Progenitor cell of endocrine pancreas (in vitro differentiated cells): ENCODE measurements around the gene F8. TPM values are rescaled to one million over a fixed set of nuclear protein-coding genes. Genes with fewer than 3 reads are reported as not detected.
"Not testable (repeated sequence)": the region's sequence is repeated elsewhere in the genome, so short reads cannot be mapped to it uniquely, and the experiment has no call there.

Experiments
- DNase-seq: peaks from one replicate; pipeline ENCODE4 v3.0.0; 2021; ENCODE audit warnings: low spot score; ENCODE audit not compliant: unreplicated experiment
- H3K27ac Mint-ChIP-seq: 2 replicates; pipeline ENCODE4 v1.8.0; 2021; ENCODE audit warnings: mild to moderate bottlenecking, moderate library complexity, mixed read lengths
- H3K27me3 Mint-ChIP-seq: 2 replicates; pipeline ENCODE4 v1.8.0; 2021; ENCODE audit warnings: mixed read lengths
- H3K36me3 Mint-ChIP-seq: 2 replicates; pipeline ENCODE4 v1.8.0; 2022; ENCODE audit warnings: mixed read lengths; ENCODE audit not compliant: insufficient read depth
- H3K4me1 Mint-ChIP-seq: 2 replicates; pipeline ENCODE4 v1.8.0; 2021; ENCODE audit warnings: low read depth, mixed read lengths
- H3K4me3 Mint-ChIP-seq: 2 replicates; pipeline ENCODE4 v1.8.0; 2021; ENCODE audit warnings: low read depth, mild to moderate bottlenecking, moderate library complexity, mixed read lengths
- H3K9me3 Mint-ChIP-seq: 2 replicates; pipeline ENCODE4 v1.8.0; 2021; ENCODE audit warnings: low read depth, mixed read lengths
- CTCF ChIP-seq: fragments of 200-600 bp; sonication (generic); IDR thresholded peaks from one replicate; pipeline ENCODE4 v1.5.0; 2021; ENCODE audit warnings: antibody characterized with exemption, mild to moderate bottlenecking; ENCODE audit not compliant: unreplicated experiment
- total RNA-seq: library from RNA; stranded (reverse); gene quantifications from 2 replicates; pipeline ENCODE4 v1.2.1, GENCODE V29; 2021

Gene F8
- total RNA-seq, 1 donor from 2014 or later: 3.4 TPM

DNA sequence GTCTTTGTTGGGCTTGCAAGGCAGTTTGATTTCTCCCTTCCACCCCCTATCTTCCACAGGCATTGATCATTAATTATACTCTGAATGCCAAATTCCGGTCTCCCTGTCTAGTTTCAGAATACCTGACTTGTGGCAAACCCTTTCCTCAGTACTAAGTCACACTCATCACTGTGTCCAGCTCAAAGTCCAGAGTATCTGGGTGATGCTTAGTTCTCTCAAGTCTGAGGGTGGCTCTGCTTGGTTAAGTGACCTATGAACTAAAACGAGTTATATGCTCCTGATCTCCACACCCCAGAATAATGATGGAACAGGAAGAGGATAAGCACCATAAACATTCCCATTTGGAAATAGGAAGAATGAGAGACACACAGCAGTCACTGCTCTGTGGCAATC lies 194.5 kb downstream of the F8 start:
- H3K9me3 Mint-ChIP-seq: peaks cover 24% of the 10 kb centered on the region
- no peak overlapping the region for H3K4me3 Mint-ChIP-seq
- no peak for TF ChIP-seq CTCF
- no peak overlapping the region for H3K27ac Mint-ChIP-seq
- DNase-seq: no peak
- H3K27me3 Mint-ChIP-seq: no peaks in the 10 kb centered on the region
- H3K4me1 Mint-ChIP-seq: no peaks in the 10 kb centered on the region
- H3K36me3 Mint-ChIP-seq: no peaks in the 10 kb centered on the region

DNA sequence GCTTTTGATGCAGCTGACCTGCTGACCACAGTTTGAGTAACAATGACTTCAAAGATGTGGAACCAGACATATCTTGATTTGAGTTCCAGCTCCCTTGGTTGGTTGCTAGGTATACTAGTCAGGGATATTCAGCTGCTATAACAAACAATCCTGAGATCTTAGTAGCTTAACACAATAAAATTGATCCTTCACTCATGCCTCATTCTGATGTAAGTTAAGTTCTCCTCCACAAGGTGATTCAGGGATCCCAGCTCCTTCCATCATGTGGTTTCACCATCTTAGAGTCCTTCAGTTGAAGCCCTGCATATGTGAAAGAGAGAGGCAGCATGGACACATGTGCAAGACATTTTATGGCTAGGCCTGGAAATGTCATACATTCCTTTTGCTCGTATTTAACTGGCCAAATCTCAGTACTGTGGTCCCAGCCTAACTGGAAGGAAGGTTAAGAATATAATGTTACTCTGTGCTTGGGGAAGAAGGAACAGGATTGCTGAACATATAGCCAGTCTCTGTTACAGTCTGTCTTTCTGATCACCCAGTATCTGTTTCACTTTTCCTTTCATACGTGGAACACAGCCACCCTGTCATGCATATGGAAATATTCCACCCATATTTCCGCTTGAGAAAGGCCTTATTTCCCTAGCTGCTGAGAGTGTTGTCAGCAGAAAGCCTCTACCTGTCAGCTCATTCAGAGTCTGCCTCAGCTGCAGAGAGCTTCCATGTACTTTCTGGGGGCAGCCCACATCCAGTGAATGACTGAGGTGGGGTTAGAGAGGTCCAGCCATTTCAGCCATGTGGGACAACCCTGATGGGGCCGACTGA lies 195.1 kb downstream of the F8 start:
- H3K27ac Mint-ChIP-seq: no peak overlapping the region
- peaks cover 24% of the 10 kb centered on the region for H3K9me3 Mint-ChIP-seq
- no peak for DNase-seq
- TF ChIP-seq CTCF: no peak
- H3K36me3 Mint-ChIP-seq: no peaks in the 10 kb centered on the region
- H3K4me3 Mint-ChIP-seq: no peak overlapping the region
- no peaks in the 10 kb centered on the region for H3K27me3 Mint-ChIP-seq
- H3K4me1 Mint-ChIP-seq: no peaks in the 10 kb centered on the region

- not testable (repeated sequence) for H3K27me3 Mint-ChIP-seq, H3K27ac Mint-ChIP-seq, H3K4me3 Mint-ChIP-seq, H3K4me1 Mint-ChIP-seq, DNase-seq, H3K36me3 Mint-ChIP-seq
- H3K9me3 Mint-ChIP-seq: peaks cover 21% of the 10 kb centered on the region
These were observed 196.9 kb downstream of the F8 start for GRCh38 chrX:154825586-154825985.

- TF ChIP-seq CTCF: no peak
- Mint-ChIP-seq H3K4me3 (no peak overlapping the region), H3K9me3 (peaks cover 17% of the 10 kb centered on the region), H3K4me1 (no peaks in the 10 kb centered on the region), H3K27me3 (no peaks in the 10 kb centered on the region), H3K27ac (no peak overlapping the region), H3K36me3 (no peaks in the 10 kb centered on the region)
- no peak for DNase-seq
These were observed 197.9 kb downstream of the F8 start for GRCh38 chrX:154824638-154825037.

DNA sequence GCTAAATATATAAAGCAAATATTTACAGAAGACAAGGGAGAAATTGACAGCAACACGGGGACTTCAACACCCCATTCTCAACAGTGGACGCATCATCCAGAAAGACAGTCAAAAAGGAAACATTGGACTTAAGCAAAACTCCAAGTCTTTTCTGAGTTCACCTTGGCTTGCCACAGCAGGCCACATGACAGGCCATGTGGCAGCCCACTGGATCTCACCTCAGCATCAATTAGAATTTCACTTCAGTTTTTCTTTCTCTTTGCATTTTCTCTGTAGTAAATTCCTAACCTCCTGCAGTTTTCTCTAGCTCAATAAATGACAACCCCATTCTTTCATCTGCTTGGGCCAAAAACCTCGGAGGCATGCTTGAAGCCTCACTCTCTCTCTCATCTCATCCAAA lies 200.5 kb downstream of the F8 start:
- no peaks in the 10 kb centered on the region for H3K4me1 Mint-ChIP-seq
- DNase-seq: no peak
- no peaks in the 10 kb centered on the region for H3K27me3 Mint-ChIP-seq
- no peak overlapping the region for H3K4me3 Mint-ChIP-seq
- no peaks in the 10 kb centered on the region for H3K36me3 Mint-ChIP-seq
- no peak for TF ChIP-seq CTCF
- no peak overlapping the region for H3K27ac Mint-ChIP-seq
- peaks cover 12% of the 10 kb centered on the region for H3K9me3 Mint-ChIP-seq

DNA sequence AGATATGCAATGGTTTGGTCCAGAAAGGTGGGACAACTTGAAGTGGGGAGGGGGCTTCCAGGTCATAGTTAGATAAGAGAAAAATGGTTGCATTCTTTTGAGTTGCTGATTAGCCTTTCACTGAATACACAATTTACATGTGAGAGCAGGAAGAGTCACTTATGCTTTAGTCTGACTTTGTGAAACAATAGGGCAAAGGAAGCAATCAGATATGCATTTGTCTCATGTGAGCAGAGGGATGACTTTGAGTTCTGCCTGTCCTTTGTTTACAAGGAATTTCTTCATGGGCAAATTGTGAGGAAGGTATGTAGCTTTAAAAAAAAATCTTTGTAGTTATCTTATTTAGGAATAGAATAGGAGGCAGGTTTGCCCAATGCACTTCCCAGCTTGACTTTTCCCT lies 201.0 kb downstream of the F8 start:
- DNase-seq: no peak
- no peaks in the 10 kb centered on the region for H3K27me3 Mint-ChIP-seq
- H3K4me1 Mint-ChIP-seq: no peaks in the 10 kb centered on the region
- no peak overlapping the region for H3K4me3 Mint-ChIP-seq
- peaks cover 13% of the 10 kb centered on the region for H3K9me3 Mint-ChIP-seq
- no peak overlapping the region for H3K27ac Mint-ChIP-seq
- no peak for TF ChIP-seq CTCF
- H3K36me3 Mint-ChIP-seq: no peaks in the 10 kb centered on the region
